Right ventricle myocardium inferior (tissue), 1 donor: ENCODE data around the gene STAT1. TPM values are rescaled to one million over a fixed set of nuclear protein-coding genes. Genes with fewer than 3 reads are reported as not detected.

Experiments
- ATAC-seq: fragments of 200-7000 bp; cut with Tn5 transposase; one replicate; pipeline ENCODE4 v1.9.1; 2020; ENCODE audit warnings: mild to moderate bottlenecking, moderate library complexity
- DNase-seq: peaks from one replicate; pipeline ENCODE4 v3.0.0; 2021; ENCODE audit errors: missing footprints
- intact Hi-C: fragments of 100-400 bp; cut with DNase I; formaldehyde crosslinking; loops from one replicate; pipeline ENCODE4 v1.11.0; 2022
- total RNA-seq: library from RNA; stranded (reverse); fragmentation: NEBNext Ultra II Directional; extraction: Animal tissue kit (Norgen Biotek cat#: 25700); gene quantifications from one replicate; pipeline ENCODE4 v1.2.1, GENCODE V29; 2021
- donor health status: DM: no; HTN: yes; CAD: no; lungs with severe emphysema.

Gene STAT1
- total RNA-seq, 1 donor from 2014 or later = 35.5 TPM

GRCh38 chr2:190943706-190944105, 70.3 kb downstream of the STAT1 start:
- ATAC-seq = no peak
- intact Hi-C loops = no loop called here

GRCh38 chr2:190942697-190943096, 71.3 kb downstream of the STAT1 start:
- intact Hi-C loops = no loop called here
- no peak for DNase-seq
- no peak for ATAC-seq

More at GRCh38 chr2:190943706-190944105, 70.3 kb downstream of the STAT1 start:
- DNase-seq = no peak

- ATAC-seq (no peak), DNase-seq (no peak)
- intact Hi-C loops = no loop called here
Observed at GRCh38 chr2:190941571-190941970, 72.4 kb downstream of the STAT1 start.

- intact Hi-C loops = no loop called here
- DNase-seq = no peak
- ATAC-seq = no peak
Observed at GRCh38 chr2:190940454-190940853, 73.5 kb downstream of the STAT1 start.

DNA sequence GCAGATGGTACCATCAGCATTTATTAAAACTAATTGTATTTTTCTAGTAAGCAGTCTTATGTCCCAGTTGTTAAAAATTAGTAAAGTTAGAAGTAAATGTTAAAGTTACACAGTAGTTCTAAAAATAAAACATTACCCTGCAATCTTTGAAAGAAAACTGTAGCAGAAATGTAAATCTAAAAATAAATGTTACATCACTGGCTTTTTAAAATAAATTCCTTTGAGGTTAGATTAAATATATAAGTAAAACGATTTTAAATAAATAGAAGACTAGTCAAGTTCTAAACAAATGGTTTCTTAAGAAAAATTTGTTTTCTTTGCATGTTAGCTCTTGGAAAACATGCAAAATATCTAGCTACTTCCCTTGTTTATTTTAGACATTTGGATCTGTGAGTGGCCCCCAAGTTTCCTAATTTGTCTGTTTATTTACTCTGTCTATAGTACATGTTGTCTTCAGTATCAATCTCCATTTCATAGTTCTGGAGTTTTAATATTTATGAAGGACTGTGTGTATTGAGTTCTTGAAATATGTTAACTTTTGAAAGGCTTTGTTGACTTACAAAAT, 75.1 kb downstream of the STAT1 start:
- no peak for DNase-seq
- intact Hi-C loops = loop anchor here (5.0 kb wide), 1 partner anchor 47 kb away; no protein-coding TSS in a partner anchor
- no peak for ATAC-seq

DNA sequence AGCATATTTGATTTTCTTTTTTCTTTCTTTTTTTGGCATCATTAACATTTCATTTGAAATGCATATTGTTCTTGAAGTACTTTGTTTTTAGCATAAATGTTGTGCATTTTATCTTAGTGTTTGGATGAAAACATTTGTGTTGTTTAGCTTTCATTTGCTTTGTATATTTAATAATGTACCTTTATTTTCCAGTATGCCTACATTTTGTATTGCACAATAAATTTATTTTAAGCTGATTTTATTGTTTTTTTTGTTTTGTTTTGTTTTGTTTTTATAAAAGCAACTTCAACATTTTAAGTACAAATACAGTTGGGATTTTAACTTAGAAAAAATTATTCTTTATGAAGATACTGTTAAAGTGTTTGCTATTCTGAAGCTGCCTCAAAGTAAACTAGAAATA, 78.9 kb downstream of the STAT1 start:
- intact Hi-C loops = loop anchor here (5.0 kb wide), 1 partner anchor 43 kb away; no protein-coding TSS in a partner anchor
- DNase-seq (no peak), ATAC-seq (no peak)

GRCh38 chr2:190933361-190933760, 80.6 kb downstream of the STAT1 start:
- no peak for DNase-seq
- intact Hi-C loops = no loop called here
- ATAC-seq = no peak

DNA sequence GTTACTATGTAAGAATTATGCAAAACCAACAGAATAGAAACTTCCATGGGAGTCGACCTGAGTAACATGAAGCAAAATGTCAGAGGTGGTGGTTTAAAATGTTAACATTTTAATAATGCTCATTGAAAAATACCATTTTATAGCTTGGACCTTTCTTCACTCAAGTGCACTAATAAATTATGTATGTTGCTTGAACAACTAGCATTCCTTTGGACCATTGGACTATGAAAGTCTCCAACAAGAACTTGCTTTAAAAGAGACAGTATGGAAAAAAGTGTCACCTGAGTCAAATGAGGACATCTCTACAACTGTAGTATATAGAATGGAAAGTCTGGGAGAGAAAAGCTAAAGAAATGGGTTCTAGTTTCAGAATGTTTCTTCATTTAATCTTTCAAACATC, 81.5 kb downstream of the STAT1 start:
- ATAC-seq = no peak
- intact Hi-C loops = no loop called here

DNA sequence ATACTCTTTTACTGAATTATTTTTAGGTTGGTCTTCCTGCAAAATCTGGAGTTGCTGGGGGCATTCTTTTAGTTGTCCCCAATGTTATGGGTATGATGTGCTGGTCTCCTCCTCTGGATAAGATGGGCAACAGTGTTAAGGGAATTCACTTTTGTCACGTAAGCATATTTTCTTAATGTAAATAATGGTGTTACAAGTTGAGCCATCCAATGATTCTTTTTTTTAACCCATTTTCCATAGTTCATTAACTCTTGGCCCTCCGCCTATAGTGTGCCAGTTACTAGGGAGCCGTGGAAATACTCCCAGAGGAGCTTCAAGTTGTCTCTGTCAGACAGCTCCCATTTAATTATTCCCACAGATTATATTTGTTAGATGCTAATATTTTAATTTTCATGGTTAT, 83.6 kb downstream of the STAT1 start:
- intact Hi-C loops = no loop called here
- ATAC-seq = no peak
- no peak for DNase-seq

More for the DNA sequence above, 81.5 kb downstream of the STAT1 start:
- no peak for DNase-seq

DNA sequence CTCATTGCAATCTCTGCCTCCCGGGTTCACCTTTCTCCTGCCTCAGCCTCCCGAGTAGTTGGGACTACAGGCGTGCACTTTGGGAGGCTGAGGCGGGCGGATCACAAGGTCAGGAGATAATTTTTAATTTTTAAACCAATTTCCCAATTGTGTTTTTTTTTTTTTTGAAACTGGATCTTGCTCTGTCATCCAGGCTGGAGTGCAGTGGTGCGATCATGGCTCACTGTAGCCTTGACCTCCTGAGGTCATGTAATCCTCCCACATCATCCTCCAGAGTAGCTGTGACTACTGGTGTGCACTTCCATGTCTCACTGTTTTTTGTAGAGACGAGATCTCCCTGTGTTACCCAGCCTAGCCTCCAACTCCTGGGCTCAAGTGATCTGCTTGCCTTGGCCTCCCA, 84.1 kb downstream of the STAT1 start:
- ATAC-seq (no peak), DNase-seq (no peak)
- intact Hi-C loops = no loop called here

- intact Hi-C loops = no loop called here
- no peak for ATAC-seq
Observed at GRCh38 chr2:190927301-190927700, 86.7 kb downstream of the STAT1 start.

GRCh38 chr2:190922376-190922775, 91.6 kb downstream of the STAT1 start:
- ATAC-seq = no peak
- DNase-seq = no peak
- intact Hi-C loops = no loop called here

More at GRCh38 chr2:190927301-190927700, 86.7 kb downstream of the STAT1 start:
- no peak for DNase-seq

DNA sequence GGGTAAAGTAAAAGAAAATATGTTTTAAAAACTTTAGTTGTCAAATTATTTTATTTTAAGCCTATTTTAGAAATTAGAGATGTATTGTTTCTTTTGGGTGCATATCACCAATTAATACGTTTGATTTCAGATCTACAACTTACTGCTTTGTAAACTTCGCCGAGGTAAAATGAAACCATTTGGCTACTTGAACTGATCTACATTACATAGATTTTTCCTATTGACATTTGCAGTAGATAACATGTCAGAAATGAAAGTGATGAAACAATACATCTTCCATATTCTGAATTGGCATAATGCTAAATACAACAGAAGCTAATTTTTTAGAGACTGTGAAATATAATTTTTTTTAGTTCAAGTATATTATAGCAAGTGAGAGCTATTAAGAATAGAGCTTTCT, 93.9 kb downstream of the STAT1 start:
- intact Hi-C loops = no loop called here
- ATAC-seq (no peak), DNase-seq (no peak)

Other genes starting within 250 kb of the STAT1 start
- gene GLS, start 133.3 kb downstream of the STAT1 start, total RNA-seq = 44.8 TPM
- gene STAT4, start 136.8 kb upstream of the STAT1 start, total RNA-seq = 0.76 TPM
- gene MYO1B, start 231.2 kb upstream of the STAT1 start, total RNA-seq = 18.9 TPM